ENCODE results near the gene PRELID1.

The PRELID1 gene

DNA sequence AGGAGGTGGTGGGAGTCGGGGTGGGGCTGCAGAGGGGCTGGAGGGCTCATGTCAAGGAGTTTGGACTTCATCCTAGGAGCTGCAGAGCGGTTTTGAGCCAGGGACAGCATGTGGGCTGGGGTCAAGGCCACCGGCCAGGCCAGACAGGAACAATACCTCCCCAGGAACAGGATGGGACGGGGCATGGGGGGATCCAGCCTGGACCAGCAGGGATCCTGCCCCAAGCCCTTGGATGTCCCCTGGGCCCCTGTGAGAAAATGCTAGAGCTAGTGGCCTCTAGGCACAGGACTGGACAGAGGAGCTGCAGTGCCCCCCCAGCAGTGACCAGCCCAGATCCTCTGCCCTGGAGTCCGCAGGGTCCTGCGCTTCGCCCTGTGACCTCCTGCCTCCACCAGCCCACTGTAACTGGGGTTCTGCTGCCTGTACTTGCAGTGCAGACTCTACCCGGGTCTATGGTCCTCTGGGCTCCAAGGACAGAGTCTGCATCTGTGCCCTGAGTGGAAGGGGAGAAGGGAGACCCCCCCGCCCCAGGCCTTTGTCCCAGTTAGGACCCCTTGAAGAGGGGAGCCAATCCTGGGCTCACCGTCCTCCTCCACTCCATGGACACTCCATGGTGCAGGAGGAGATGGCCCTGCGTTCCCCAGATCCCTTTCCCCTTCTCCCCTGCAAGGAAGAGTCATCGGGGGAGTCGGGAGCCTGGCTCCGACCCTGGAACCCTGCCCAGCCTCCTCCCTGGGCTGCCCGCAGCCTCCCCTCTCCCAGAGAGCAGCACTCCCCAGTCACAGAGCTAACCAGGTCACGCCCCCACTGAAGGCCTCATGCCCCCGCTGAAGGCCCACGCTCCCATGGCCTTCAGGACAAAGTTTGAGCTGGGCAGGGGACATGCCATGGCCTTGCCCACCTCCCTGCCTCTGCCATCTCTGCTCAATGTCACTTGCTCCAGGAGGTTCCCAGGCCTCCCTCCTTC is 11.1 kb downstream of the PRELID1 start:
- no peak for DNase-seq

DNA sequence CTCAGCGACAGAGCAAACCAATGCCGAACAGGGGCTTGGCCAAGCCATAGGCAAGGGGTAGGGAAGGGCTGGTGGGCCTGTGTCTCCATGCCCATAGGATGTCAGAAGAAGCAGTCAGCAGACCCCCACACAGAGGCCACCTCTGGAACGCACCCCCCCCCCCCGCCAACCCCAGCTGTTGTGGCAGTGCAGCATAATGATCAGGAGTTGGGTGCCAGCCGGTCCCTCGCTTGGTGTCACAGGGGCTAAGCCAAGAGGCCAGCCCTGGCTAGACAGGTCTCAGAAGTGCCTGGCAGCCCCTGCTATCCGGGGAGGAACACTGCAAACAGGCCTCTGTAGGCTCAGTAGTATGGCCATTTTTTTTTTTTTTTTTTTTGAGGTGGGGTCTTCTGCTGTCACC is 11.8 kb downstream of the PRELID1 start:
- no peak for DNase-seq

DNA sequence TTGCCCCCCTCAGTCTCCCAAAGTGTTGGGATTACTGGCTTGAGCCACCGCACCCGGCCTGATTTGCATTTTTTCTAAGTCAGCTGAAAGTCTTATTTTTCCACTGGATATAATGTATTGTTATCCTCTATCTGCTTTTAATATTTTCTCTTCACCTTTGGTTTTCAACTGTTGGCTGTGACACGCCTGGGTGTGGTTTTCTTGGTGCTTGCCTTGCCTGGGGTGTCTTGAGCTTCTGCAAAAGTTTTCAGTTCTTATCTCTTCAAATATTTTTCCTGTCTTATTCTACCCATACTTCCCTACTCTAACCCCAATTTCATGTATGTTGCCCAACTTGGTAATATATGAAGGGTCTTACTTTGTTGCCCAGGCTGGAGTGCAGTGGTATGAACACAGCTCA is 12.4 kb downstream of the PRELID1 start:
- no peak for DNase-seq

DNA sequence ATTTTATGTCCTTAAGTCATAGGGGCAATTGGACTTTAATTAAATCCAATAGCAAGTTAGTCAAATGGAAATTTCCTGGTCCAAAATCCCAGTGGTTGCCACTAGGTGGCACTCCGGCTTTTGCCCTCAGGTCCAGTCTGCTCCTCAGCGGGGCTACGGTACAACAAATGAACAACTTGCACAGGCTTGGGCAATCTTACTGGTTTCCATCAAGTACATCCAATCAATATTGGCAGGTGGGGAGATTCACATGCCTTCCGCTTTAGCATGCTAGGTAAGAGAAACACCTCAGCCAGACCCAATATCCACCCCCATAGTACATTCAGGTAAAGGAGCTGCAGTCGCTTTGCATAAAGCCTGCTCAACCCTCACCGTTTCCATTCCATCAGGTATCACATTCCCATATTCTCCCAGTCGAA is 14.4 kb downstream of the PRELID1 start:
- peak; percentile 83 for DNase-seq

DNA sequence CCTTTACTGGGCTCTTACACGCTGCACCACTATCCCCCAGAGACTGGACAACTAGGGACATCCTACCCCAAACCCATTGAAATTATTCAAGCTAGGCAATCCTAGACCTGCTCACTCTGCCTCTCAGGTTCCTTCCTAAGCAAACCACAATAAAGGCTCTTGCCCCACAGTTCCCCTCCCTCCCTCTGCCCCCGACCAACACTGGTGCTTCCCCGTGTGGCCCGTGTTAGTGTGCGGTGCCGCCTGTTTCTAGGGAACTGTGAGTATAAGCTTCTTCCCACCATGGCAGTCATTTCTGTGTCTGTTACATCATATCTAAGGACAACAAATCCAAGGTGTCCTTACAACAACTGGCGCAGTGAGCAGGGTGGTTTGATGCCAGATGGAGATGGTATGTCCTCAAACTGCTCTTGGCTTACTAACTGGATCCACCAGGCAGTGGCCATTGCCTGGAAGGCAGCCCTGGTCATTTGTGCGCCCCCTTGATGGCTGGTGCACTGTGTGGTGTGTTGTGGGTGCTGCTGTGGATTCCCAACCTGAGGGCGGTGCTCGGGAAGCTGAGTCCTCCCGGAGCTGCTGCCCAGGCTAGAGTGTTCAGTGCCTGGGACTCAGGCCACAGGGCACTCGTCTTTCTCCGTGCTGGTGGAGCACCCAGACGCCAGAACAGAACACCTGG is 16.5 kb downstream of the PRELID1 start:
- peak; percentile 46 for DNase-seq

DNA sequence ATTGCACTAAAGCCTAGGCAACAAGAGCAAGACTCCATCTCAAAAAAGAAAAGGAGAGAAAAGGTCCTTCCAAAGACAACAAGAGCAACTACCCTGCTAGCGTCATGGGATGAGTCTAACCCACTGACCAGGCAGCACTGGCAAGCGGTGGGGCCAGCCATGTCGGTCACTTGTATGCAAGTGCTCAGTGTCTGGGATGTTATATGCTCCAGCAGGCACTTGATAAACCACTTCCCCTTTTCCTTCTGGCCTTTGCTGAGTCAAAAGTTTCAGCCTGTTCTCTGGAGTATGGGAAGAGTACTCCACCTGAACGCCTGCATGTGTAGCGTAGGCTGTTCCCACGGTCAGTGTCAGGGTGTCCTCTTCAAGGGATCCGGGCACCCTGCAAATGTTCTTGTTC is 17.3 kb downstream of the PRELID1 start:
- no peak for DNase-seq

DNA sequence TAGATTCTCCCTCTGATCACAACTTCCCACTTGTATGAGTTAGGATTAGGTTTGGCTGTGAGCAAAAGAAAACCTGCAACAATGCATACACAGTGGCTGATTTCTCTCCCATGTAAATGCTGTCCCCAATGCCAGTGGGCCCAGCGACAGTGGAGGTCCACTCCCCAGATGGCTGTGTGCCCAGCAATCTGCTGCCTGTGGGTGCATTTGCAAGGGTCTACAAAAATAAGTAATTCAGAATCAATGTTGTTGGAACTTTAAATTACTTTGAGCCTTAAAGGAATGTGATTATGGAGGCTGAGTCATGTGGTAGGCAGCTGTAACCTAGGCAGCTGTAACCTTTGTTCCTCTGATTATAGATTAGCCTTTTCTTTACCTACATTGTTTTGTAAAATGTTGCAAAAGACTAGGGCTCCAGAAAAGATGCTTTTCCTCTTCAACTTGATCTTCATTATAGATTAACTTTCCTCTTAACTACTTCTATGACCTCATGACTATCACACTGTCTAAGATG is 22.3 kb downstream of the PRELID1 start:
- no peak for DNase-seq

DNA sequence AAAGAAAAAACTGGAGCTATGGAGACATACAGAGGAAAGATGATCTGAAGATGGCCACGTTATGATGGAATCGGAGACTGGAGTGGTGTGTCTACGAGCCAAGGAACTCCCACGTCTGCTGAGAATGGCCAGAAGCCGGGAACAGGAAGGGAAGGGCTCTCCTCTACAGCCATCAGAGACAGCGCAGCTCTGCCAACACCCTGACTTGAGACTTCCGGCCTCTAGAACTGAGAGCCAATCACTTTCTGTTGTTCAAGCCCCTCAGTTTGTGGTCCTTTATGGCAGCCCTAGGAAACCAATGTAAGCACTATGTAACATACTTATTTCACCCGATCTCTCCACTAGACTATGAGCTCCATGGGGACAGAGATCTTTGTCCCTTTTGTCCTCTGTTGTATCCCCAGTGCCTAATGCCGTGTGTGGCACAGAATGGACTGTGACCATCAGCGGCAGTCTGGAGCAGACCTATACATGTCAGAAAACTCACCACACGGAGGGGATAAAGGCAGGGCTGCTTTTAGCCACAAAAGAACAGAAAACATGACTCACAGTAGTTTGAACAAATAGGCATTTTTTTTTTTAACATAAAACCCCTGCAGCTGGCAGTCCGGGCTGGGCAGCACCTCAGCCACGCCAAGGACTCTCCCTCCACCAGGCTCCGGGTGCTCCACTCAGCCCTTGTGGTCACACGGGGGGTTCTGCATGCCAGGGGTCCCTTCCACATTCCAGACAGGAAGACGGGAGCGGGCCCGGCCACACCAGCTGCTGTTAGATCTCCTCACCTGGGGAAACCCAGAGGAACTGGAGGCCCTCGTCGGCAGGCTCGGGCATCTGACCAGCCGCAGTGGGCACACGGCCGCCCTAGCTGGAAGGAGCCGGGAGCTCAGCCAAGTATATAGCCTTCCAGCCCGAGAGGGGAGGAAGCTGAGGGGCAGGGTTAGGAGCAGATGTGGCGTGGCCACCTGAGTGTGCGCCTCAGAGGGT is 24.2 kb downstream of the PRELID1 start:
- no peak for DNase-seq

DNA sequence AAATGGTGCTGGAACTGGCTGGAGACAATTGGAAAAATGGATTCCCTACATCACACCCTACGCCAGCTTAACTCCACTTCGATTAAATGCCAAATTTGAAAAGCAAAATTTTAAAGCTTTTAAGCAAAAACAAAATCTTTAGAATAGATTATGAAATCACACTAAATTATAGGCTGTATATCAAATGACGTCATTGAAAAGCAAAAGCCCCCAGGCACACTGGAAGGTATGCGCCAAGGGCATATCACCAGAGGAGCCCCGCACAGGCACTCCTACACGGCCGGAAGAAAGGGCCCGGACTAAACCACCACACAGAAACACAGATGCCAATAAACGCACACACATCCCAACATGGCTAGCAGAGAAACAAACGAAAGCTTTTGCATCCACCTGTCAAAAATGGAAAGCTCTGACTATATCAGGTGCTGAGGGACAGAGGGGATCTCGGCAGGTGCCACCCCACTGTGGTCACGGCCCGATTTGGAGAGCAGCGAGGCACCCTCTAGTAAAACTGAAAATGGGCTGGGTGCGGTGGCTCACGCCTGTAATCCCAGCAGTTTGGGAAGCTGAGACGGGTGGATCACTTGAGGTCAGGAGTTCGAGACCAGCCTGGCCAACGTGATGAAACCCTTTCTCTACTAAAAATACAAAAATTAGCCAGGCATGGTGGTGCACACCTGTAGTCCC is 25.1 kb downstream of the PRELID1 start:
- DNase-seq = no peak

DNA sequence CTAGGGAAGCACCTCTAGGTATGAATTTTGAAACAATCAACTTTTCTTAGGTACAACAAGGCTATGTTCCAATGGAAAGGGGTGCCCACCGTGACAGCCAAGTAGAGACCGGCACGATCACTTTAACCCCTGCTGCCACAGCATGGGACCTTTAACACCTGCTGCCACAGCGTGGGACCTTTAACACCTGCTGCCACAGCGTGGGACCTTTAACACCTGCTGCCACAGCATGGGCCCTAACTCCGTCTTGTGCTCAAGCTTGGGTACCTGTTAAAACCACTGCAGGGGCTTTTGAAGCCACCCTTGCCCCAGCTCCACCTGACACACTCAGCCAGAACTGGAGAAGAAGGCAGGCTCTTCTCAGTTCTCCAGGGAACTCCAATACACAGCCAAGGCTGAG is 26.3 kb downstream of the PRELID1 start:
- no peak for DNase-seq

DNA sequence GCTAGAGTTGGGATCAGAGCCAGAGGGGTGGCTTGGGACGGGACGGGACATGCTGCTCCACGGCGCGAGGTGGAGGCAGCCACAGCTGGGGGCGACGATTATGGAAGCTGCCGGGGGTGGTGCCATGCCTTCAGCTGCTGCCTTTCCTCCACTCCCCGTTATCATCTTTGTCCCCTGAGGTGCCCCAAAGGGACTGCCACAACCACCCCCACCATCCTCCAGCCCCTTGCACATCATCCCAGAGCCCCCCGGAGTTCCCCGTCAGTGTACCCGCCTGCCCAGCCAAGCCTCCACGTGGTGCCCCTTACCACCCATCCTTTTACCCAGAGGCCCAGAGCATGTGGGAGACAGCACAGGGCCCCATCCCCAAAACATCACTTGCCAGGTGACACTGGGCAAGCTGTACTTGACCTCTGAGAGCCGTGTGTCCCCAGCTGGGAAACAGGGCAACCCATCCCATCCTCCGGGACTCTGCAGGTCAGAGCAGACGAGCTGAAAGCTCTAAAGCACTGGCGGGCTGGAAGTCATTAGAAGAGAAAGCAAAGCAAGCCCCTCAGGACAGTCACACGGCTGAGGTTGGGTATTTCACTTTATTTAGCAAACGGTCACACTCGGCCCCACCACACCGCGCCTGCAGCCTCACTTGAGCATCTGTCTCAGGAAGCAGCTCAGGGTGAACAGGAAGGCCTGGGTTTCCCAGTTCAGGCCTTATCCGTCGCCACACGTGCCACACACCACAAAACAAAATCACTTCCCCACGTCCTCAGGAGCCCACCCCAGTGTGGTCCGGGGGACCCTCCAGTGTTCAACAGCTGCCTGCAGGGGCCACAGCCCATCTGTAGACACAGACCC is 27.6 kb downstream of the PRELID1 start:
- DNase-seq = no peak

DNA sequence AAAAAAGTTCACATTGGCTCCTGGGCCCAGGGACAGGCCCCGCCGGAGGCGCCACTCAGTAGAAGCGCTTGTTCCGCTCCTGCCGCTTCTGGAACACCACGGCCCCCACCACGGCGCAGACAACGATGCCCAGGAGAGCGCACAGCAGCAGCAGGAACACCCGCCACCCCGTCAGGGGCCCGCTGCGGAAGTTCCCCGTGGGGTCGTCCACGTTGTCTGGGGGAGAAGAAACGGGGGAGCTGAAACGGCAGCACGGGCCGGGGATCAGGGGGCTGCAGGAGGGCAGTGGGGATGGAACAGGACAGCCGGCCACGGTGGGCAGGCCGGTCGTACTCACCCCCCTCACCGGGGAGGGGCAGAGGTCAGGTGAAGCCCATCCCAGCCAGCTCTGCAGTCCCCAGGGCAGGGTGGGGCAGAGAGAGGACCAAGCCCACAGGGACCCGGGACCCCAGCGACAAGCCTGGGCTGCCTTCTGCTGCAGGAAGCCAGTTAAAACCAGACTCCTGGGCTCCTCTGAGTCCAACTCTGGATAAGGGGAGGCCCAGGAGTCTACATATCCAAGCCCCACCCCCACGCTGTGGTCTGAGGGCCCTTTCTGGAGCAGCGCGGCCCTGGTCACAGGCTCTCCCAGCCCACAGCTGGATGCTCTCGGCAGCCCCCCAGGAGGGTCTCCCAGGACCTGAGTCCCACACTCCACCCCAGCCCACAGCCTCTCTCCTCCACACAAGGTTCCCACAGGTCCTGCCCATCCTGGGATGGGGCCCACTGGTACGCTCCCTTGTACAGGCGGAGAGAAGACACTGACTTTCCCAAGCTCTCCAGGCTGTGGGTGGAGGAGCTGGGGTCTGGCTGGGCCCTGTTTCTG is 28.7 kb downstream of the PRELID1 start:
- DNase-seq = no peak

DNA sequence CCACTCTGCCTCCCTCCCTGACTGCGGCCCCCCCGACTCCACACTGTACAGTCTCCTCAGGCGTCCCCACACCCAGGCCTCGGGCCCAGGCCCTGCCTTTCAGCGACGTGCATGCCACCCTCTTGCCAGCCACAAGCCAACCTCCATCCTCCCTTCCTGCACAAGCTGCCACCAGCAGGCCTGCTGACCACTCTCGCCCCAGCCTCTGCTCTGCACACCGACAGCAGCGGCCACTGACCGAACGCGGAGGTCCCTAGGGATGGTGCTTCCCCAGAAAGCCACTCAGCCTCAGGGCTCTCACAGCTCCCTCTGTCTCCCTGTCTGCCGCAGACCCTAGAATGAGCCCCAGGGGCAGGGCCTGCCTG is 29.3 kb downstream of the PRELID1 start:
- DNase-seq = no peak

DNA sequence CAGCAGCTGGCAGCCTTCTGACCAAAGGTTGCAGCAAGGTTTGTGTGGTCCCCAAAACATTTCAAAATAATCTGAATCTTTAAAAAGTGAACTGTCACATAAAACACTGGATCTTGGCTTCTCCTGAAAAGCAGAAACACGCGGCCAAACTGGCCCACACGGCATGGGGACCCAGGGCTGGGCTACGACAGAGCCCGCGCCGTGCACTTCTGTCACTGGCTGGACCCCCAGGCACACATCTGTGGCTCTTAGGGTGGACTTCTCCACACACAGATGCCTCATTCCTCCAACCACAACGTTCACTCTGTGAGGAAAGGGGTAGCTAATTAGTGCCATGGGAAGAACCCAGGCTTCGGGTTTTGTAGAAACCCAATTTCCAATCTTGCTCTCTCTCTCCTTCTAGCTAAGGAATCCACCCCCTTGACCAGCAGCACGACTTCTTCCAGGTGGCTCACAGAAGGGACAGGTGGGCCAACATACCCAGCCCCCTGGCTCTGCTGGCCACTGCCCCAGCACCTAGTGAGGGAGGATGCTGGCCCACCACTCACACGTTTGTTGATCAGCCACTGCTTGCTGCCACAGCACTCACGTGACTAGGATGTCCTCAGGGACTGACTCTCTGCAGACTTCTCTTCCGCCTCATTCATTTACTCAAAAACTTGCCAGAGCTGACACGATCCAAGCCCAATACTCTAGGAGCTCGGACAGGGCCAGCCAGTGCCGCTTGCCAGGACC is 30.0 kb downstream of the PRELID1 start:
- no peak for DNase-seq

DNA sequence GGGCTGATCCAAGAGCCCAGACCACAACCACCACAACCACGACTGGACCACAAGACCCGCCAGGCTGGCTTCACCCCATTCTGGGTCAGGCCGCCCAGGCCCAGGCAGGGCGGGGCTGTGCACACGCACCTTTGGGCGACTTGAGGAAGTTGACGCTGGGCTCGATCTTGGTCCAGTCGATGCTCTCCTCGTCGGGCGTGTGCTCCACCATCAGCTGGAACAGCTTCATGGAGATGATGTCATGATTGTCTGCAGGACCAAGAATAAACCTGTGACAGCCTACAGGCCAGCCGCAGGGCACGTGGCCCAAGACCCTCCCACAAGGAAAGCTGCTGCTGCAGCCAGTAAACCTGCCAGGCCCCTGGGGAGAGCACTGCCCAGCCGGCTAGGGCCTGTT is 30.6 kb downstream of the PRELID1 start:
- DNase-seq = no peak

DNA sequence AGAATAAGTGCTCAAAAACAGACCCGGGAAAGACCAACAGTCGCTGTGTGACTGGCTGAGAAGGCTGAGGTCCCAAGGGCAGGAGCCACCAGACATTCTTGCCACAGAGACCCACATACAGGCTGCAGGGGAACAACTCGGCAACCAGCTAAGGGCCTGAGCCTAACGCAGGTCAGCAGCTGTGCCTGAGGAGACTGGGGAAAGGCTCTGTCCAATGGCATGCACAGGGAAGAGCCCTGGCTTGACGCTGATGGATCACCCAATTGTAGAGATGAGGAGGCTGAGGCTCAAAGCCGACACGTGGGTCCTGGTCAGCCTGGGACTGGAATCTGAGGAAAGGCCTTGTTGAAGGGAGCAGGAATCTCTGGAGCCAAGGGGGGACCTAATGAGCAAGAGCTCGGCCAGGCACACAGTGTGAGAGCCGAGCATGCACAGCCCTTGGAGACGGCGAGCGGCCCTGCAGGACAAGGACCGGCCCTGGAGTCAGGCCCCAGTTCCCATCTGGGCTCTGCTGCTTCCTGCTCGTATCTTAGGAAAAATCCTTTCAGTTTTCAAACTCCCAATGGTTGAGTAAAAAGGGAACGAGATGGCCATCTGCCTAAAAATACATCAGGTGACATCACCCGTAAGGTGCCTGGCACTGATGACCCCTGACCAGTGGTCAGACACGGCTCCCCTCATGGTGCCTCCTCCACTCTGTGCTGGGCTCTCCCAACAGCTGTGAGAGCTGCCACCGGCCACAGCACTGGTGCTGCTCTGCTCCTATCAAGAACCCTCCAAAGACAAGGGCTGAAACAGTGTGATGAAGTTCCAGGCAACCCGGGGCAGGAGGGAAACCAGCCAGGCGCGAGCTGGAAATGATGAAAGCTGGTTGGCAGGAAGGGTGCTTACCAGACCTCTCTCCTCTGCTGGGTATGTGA is 31.4 kb downstream of the PRELID1 start:
- no peak for DNase-seq

DNA sequence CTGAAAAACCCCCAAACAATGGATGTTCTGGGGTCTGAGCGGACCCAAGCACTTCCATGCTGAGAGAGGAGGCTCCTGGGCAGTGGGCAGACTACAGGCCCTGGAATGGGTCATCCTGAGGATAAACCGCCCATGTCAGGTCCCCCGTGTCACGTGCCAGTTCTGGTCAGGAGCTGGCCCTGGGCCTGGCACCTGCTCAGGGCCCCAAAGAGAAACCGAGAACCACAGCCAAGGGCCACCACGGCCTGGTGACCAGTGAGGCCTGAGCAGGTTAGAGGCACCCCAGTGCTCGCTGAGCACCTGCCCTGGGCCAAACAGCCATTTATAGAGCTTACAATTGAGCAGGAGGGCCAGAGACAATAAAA is 32.1 kb downstream of the PRELID1 start:
- DNase-seq = no peak

DNA sequence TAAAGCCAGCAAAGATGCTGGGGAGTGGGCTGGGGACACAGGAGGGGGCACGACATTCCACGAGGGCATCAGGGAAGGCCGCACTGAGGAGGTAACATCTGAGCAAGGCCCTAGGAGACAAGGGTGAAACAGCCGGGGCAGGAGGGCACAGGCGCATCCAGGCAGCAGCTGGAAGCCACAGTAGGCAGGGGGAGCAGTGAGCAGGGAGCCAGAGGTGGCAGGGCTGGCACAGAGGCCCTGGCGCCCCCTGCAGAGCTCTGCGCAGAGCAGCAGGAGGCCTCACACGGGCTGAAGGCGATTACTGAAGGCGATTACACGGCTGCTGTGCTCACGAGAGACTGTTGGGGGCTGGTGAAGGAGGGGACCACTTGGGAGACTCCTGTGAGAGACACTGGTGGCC is 32.5 kb downstream of the PRELID1 start:
- DNase-seq = peak; percentile 62
